ENCODE data around the gene C10orf71. TPM values are rescaled to one million over a fixed set of nuclear protein-coding genes. Genes with fewer than 3 reads are reported as not detected.

Gene C10orf71
- total RNA-seq, result under 0.01 TPM in 1 of 2 replicates, not detected in the other

GRCh38 chr10:49298983-49299815 lies at the start of gene C10orf71:
TSS of gene C10orf71 (plus strand) at chr10:49299170. CDS start at chr10:49322546, 23,376 bp downstream.

Other genes starting within 250 kb of the C10orf71 start
- gene VSTM4, start 183.6 kb upstream of the C10orf71 start, total RNA-seq, result 0.09 and 0.27 TPM in 2 replicates
- not detected in 2 replicates for gene FAM170B, start 165.1 kb upstream of the C10orf71 start, total RNA-seq
- 0.28 and 6.1 TPM in 2 replicates for gene TMEM273, start 110.8 kb upstream of the C10orf71 start, total RNA-seq
- gene DRGX, start 96.9 kb downstream of the C10orf71 start, total RNA-seq, result not detected in 2 replicates
- 46.0 and 47.1 TPM in 2 replicates for gene ERCC6, start 240.0 kb downstream of the C10orf71 start, total RNA-seq